ENCODE measurements around the gene FLNB.

- TF ChIP-seq CTCF (IDR thresholded peaks at IDR 0.05) = no peak
- TF ChIP-seq AFF4 (CRISPR knock-in tag; IDR thresholded peaks at IDR 0.05; ENCODE audit: borderline replicate concordance) = no peak
- TF ChIP-seq IRF2 (CRISPR knock-in tag; IDR thresholded peaks at IDR 0.05; ENCODE audit: borderline replicate concordance, low read depth) = no peak
- no peak for TF ChIP-seq ATF6 (CRISPR knock-in tag; IDR thresholded peaks at IDR 0.05)
- TF ChIP-seq NFATC4 (CRISPR knock-in tag; IDR thresholded peaks at IDR 0.05) = no peak
- TF ChIP-seq E2F4 (CRISPR knock-in tag; IDR thresholded peaks at IDR 0.05; ENCODE audit: borderline replicate concordance, low read depth) = no peak
- TF ChIP-seq ZNF138 (CRISPR knock-in tag; conservative IDR thresholded peaks at IDR 0.05) = no peak
- no peak for TF ChIP-seq STAT6 (CRISPR knock-in tag; conservative IDR thresholded peaks at IDR 0.05; ENCODE audit: low read depth)
Observed at GRCh38 chr3:58021962-58022361, 13.7 kb downstream of the FLNB start.
